Neuronal stem cell (in vitro differentiated cells): ENCODE measurements around the gene RFLNA. TPM values are rescaled to one million over a fixed set of nuclear protein-coding genes. Genes with fewer than 3 reads are reported as not detected.

Experiments
- DNase-seq: peaks from one replicate; pipeline ENCODE4 v3.0.0-alpha.2; 2013; ENCODE audit warnings: low spot score
- H2AFZ ChIP-seq: one replicate; pipeline ENCODE4 v1.6.1; 2013; ENCODE audit warnings: mild to moderate bottlenecking, low read length, inconsistent platforms
- H2AK5ac ChIP-seq: 2 replicates; pipeline ENCODE4 v1.6.1; 2013; ENCODE audit warnings: low read depth, mild to moderate bottlenecking, inconsistent platforms, low read length, moderate library complexity, mixed read lengths
- H2BK120ac ChIP-seq: 2 replicates; pipeline ENCODE4 v1.6.1; 2013; ENCODE audit warnings: low read depth, mild to moderate bottlenecking, inconsistent platforms, low read length, moderate library complexity, mixed read lengths
- H2BK12ac ChIP-seq: one replicate; pipeline ENCODE4 v1.6.1; 2013; ENCODE audit warnings: low read length, inconsistent platforms
- H2BK15ac ChIP-seq: 2 replicates; pipeline ENCODE4 v1.6.1; 2013; ENCODE audit warnings: mild to moderate bottlenecking, low read length, inconsistent platforms, mixed read lengths
- H2BK5ac ChIP-seq: one replicate; pipeline ENCODE4 v1.6.1; 2013; ENCODE audit warnings: inconsistent platforms, mild to moderate bottlenecking, low read length, moderate library complexity
- H3K14ac ChIP-seq: one replicate; pipeline ENCODE4 v1.6.1; 2013; ENCODE audit warnings: low read length, inconsistent platforms
- H3K18ac ChIP-seq: 2 replicates; pipeline ENCODE4 v1.6.1; 2013; ENCODE audit warnings: low read length, inconsistent platforms
- H3K23ac ChIP-seq: 2 replicates; pipeline ENCODE4 v1.6.1; 2013; ENCODE audit warnings: low read depth, mild to moderate bottlenecking, mixed read lengths, low read length, inconsistent platforms; ENCODE audit not compliant: poor library complexity
- H3K27ac ChIP-seq: replicated peaks from 3 replicates; pipeline ENCODE4 v1.5.1; 2013; ENCODE audit warnings: low read length, inconsistent platforms
- H3K27me3 ChIP-seq, 3 experiments: 2 replicates each; pipeline ENCODE4 v1.6.1; 2013; ENCODE audit warnings: low read length in 3 of 3, mild to moderate bottlenecking in 2 of 3, inconsistent platforms in 1 of 3, low read depth in 1 of 3, mixed read lengths in 1 of 3, moderate library complexity in 1 of 3; ENCODE audit not compliant: control insufficient read depth in 3 of 3, insufficient read depth in 3 of 3
- H3K36me3 ChIP-seq, 2 donors: replicated peaks in 1 of 2; 2 replicates each; pipeline ENCODE4 v1.6.1; 2013; ENCODE audit warnings: low read length in 2 of 2; ENCODE audit not compliant: control insufficient read depth in 2 of 2, insufficient read depth in 2 of 2
- H3K4ac ChIP-seq: 2 replicates; pipeline ENCODE4 v1.6.1; 2013; ENCODE audit warnings: inconsistent platforms, mild to moderate bottlenecking, low read length, moderate library complexity
- H3K4me1 ChIP-seq, 2 donors: 1 replicate in 1 of 2; 2 replicates in 1 of 2; pipeline ENCODE4 v1.6.1; 2013; ENCODE audit warnings: low read length in 2 of 2, low read depth in 1 of 2; ENCODE audit not compliant: control insufficient read depth in 2 of 2, insufficient read depth in 1 of 2
- H3K4me2 ChIP-seq: one replicate; pipeline ENCODE4 v1.6.1; 2013; ENCODE audit warnings: mild to moderate bottlenecking, low read length, inconsistent platforms; ENCODE audit not compliant: insufficient read depth, poor library complexity, severe bottlenecking
- H3K4me3 ChIP-seq, 2 donors: 2 replicates each; pipeline ENCODE4 v1.5.1; 2013; ENCODE audit warnings: low read length in 2 of 2, mild to moderate bottlenecking in 2 of 2, inconsistent platforms in 1 of 2, moderate library complexity in 1 of 2
- H3K79me1 ChIP-seq: one replicate; pipeline ENCODE4 v1.6.1; 2013; ENCODE audit warnings: low read depth, mild to moderate bottlenecking, inconsistent platforms, low read length, moderate library complexity
- H3K9ac ChIP-seq: one replicate; pipeline ENCODE4 v1.6.1; 2013; ENCODE audit warnings: mild to moderate bottlenecking, low read depth, low read length, inconsistent platforms; ENCODE audit not compliant: poor library complexity
- H3K9me3 ChIP-seq, 2 donors: replicated peaks in 1 of 2; 2 replicates each; pipeline versions ENCODE3 to v1.6.1; 2013; ENCODE audit warnings: low read length in 2 of 2, mild to moderate bottlenecking in 2 of 2, inconsistent platforms in 1 of 2, low read depth in 1 of 2, mixed read lengths in 1 of 2, moderate library complexity in 1 of 2; ENCODE audit not compliant: control insufficient read depth in 2 of 2, insufficient read depth in 1 of 2
- H4K8ac ChIP-seq: one replicate; pipeline ENCODE4 v1.6.1; 2013; ENCODE audit warnings: low read depth, mild to moderate bottlenecking, inconsistent platforms, low read length, moderate library complexity
- H4K91ac ChIP-seq: one replicate; pipeline ENCODE4 v1.6.1; 2013; ENCODE audit warnings: low read length, low read depth, mild to moderate bottlenecking, inconsistent platforms; ENCODE audit not compliant: poor library complexity
- WGBS, 2 donors: extraction: QIAGEN DNeasy Blood & Tissue Kit; methylation state at CpG; one replicate each; pipeline ENCODE4 v1.1.7; 2013; ENCODE audit warnings: missing lambda C conversion rate in 2 of 2, mixed read lengths in 1 of 2; ENCODE audit not compliant: insufficient read length in 2 of 2, insufficient replicate concordance in 1 of 2; ENCODE audit errors: extremely low coverage in 2 of 2; 5-methylcytosine and 5-hydroxymethylcytosine counted together
- polyA plus RNA-seq, 2 experiments: library from polyadenylated mRNA; stranded (reverse); fragments of 200-250 nt; gene quantifications; one replicate each; pipeline ENCODE4 v1.2.3, GENCODE V29; 2013

The RFLNA gene, protein sequence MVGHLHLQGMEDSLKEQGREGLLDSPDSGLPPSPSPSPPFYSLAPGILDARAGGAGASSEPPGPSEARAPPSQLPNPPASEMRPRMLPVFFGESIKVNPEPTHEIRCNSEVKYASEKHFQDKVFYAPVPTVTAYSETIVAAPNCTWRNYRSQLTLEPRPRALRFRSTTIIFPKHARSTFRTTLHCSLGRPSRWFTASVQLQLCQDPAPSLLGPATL
- polyA plus RNA-seq (2013, experiment 1 of 2): 1.5 TPM
- polyA plus RNA-seq (2013, experiment 2 of 2): 2.0 TPM

DNA sequence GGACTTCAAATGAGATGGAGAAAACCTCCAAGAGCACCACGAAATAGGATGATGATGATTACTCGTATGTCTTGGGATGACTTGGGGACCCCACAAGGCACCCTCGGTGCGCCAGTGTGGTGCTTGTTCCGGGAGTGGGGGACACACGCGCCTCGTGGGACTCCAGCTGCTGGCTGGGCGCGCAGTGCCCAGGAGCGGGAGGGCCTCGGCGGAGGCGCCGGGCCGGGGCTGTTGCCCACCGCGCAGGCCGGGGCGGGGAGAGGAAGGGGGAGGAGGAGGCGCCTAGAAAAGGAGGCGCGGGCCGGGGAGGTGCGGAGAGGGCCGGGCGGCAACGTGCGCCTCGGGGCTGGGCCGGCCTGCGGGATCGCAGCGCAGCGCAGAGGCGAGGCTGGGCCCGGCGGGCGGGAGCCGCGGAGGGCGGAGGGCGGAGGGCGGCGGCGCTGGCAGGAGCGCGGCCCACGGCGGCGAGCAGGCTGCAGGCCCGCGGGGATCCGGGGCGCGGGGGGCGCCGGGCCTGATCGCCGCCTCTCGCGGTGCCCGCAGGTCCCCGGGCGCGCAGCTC, at the start of gene RFLNA:
TSS of gene RFLNA (plus strand) at position 314 of the 562 bp plus-strand sequence. CDS start 337 bp downstream, outside the sequence.
- H2AFZ ChIP-seq: peak within 1 kb of the TSS; percentile 92
- H2BK120ac ChIP-seq: no peak within 1 kb of the TSS
- peak within 1 kb of the TSS; percentile 79 for H3K18ac ChIP-seq
- no peak within 1 kb of the TSS for H4K8ac ChIP-seq
- peak within 1 kb of the TSS; percentile 78 for H3K9ac ChIP-seq
- H3K79me1 ChIP-seq: no peaks in the 10 kb centered on the region
- H2BK15ac ChIP-seq: peak within 1 kb of the TSS; percentile 68
- H3K4me1 ChIP-seq: peaks cover 8 to 33% of the 10 kb centered on the region in 2 donors
- peaks cover 2 to 26% (median 8%) of the 10 kb centered on the region in 3 experiments for H3K27me3 ChIP-seq
- H3K23ac ChIP-seq: peak within 1 kb of the TSS; percentile 82
- H3K14ac ChIP-seq: peak within 1 kb of the TSS; percentile 63
- peak within 1 kb of the TSS; percentile 42 to 73 for H3K4me3 ChIP-seq
- peak within 1 kb of the TSS; percentile 81 for H3K4me2 ChIP-seq
- peak; percentile 31 for DNase-seq
- H2BK5ac ChIP-seq: peak within 1 kb of the TSS; percentile 63
- no peak within 1 kb of the TSS for H4K91ac ChIP-seq
- peak within 1 kb of the TSS; percentile 22 for H2BK12ac ChIP-seq
- no peaks in the 10 kb centered on the region for H3K36me3 ChIP-seq
- H3K27ac ChIP-seq: no peak within 1 kb of the TSS
- H2AK5ac ChIP-seq: peak within 1 kb of the TSS; percentile 49
- H3K4ac ChIP-seq: no peak within 1 kb of the TSS
- WGBS, 2 donors: no CpG with 5 or more reads among the region's 66 CpGs
- H3K9me3 ChIP-seq: no peaks in the 10 kb centered on the region

- Histone ChIP-seq H3K18ac (no peak overlapping the region), H3K4me3 (no peak overlapping the region), H3K4me1 (peaks cover 0 to 2% of the 10 kb centered on the region in 2 donors), H3K27ac (no peak overlapping the region), H3K23ac (no peak overlapping the region), H2AK5ac (no peak overlapping the region), H2BK120ac (no peak overlapping the region), H2BK15ac (no peak overlapping the region), H3K79me1 (no peaks in the 10 kb centered on the region), H3K14ac (no peak overlapping the region), H2AFZ (no peak overlapping the region), H4K91ac (no peak overlapping the region), H2BK5ac (no peak overlapping the region), H3K27me3 (no peaks in the 10 kb centered on the region), H3K9ac (no peak overlapping the region), H2BK12ac (no peak overlapping the region), H3K9me3 (no peaks in the 10 kb centered on the region), H3K4ac (no peak overlapping the region), H3K36me3 (no peaks in the 10 kb centered on the region), H4K8ac (no peak overlapping the region), H3K4me2 (no peak overlapping the region)
- DNase-seq: no peak
- no CpG with 5 or more reads among the region's 2 CpGs for WGBS, 2 donors
These were observed 47.6 kb upstream of the RFLNA start for GRCh38 chr12:124247331-124247730.

- Histone ChIP-seq H3K9me3 (no peaks in the 10 kb centered on the region), H2AK5ac (no peak overlapping the region), H2BK120ac (no peak overlapping the region), H2BK15ac (no peak overlapping the region), H2AFZ (no peak overlapping the region), H3K9ac (no peak overlapping the region), H2BK5ac (no peak overlapping the region), H4K91ac (no peak overlapping the region), H3K36me3 (no peaks in the 10 kb centered on the region), H3K18ac (no peak overlapping the region), H3K79me1 (no peaks in the 10 kb centered on the region), H3K27ac (no peak overlapping the region), H3K4ac (no peak overlapping the region), H2BK12ac (no peak overlapping the region), H3K4me3 (no peak overlapping the region), H3K14ac (no peak overlapping the region), H4K8ac (no peak overlapping the region), H3K4me2 (no peak overlapping the region), H3K23ac (no peak overlapping the region), H3K4me1 (peaks cover 0 to 2% of the 10 kb centered on the region in 2 donors), H3K27me3 (no peaks in the 10 kb centered on the region)
- no peak for DNase-seq
- WGBS, 2 donors: no CpG with 5 or more reads among the region's 20 CpGs
These were observed 45.7 kb upstream of the RFLNA start for GRCh38 chr12:124248941-124249825.

- DNase-seq: no peak
- no peak overlapping the region for H3K14ac ChIP-seq
- no peak overlapping the region for H2BK15ac ChIP-seq
- no peak overlapping the region for H2BK12ac ChIP-seq
- H2AFZ ChIP-seq: no peak overlapping the region
- no peaks in the 10 kb centered on the region for H3K36me3 ChIP-seq
- WGBS, 2 donors: no CpG with 5 or more reads among the region's 7 CpGs
- no peak overlapping the region for H3K9ac ChIP-seq
- H3K4me3 ChIP-seq: no peak overlapping the region
- H3K79me1 ChIP-seq: no peaks in the 10 kb centered on the region
- no peak overlapping the region for H3K4me2 ChIP-seq
- no peak overlapping the region for H3K18ac ChIP-seq
- H4K8ac ChIP-seq: no peak overlapping the region
- no peak overlapping the region for H2AK5ac ChIP-seq
- H4K91ac ChIP-seq: no peak overlapping the region
- H3K4ac ChIP-seq: no peak overlapping the region
- H2BK5ac ChIP-seq: no peak overlapping the region
- no peak overlapping the region for H3K23ac ChIP-seq
- peaks cover 0 to 2% of the 10 kb centered on the region in 2 donors for H3K4me1 ChIP-seq
- H3K27ac ChIP-seq: no peak overlapping the region
- no peaks in the 10 kb centered on the region for H3K9me3 ChIP-seq
- H2BK120ac ChIP-seq: no peak overlapping the region
- H3K27me3 ChIP-seq: no peaks in the 10 kb centered on the region
These were observed 43.7 kb upstream of the RFLNA start for GRCh38 chr12:124251186-124251585.
